AG04450 (cell line): ENCODE results near the gene QKI. TPM values are rescaled to one million over a fixed set of nuclear protein-coding genes. Genes with fewer than 3 reads are reported as not detected.
"Not testable (repeated sequence)": the region's sequence is repeated elsewhere in the genome, so short reads cannot be mapped to it uniquely, and the experiment has no call there.

ENCODE experiments used
- CTCF ChIA-PET: fragments of 300-600, 350-600 bp; formaldehyde crosslinking; extraction: SDS; loops from one replicate; lab custom pipeline; 2022; ENCODE audit warnings: antibody characterized with exemption, inconsistent platforms; lab: Charles Lee
- POLR2A ChIA-PET: fragments of 350-600 bp; formaldehyde crosslinking; extraction: SDS; loops from one replicate; lab custom pipeline; 2021; ENCODE audit warnings: antibody characterized with exemption, inconsistent platforms; lab: Yijun Ruan, JAX
- DNase-seq: peaks from one replicate; pipeline ENCODE4 v3.0.0-alpha.2; 2011; ENCODE audit warnings: low read depth, low spot score
- H3K27ac ChIP-seq: one replicate; pipeline ENCODE4 v1.5.1; 2012; ENCODE audit warnings: low read depth, low read length, control low read depth
- H3K27me3 ChIP-seq: one replicate; pipeline ENCODE4 v1.6.0; 2012; ENCODE audit warnings: low read length; ENCODE audit not compliant: control insufficient read depth, insufficient read depth
- H3K4me3 ChIP-seq: 2 replicates; pipeline ENCODE4 v1.5.1; 2011; ENCODE audit warnings: mild to moderate bottlenecking, low read depth, low read length, control low read depth
- H3K9me3 ChIP-seq: 2 replicates; pipeline ENCODE4 v1.5.1; 2012; ENCODE audit warnings: low read length; ENCODE audit not compliant: control insufficient read depth, insufficient read depth
- CTCF ChIP-seq: IDR thresholded peaks from 2 replicates; pipeline ENCODE4 v1.5.1; 2011; ENCODE audit warnings: low read depth, low read length, control low read depth, inconsistent platforms
- polyA plus RNA-seq: library from polyadenylated mRNA; depleted of rRNA; stranded (reverse); fragments of >200 nt; gene quantifications from 2 replicates; pipeline ENCODE4 v1.2.3, GENCODE V29; 2011

Gene QKI
- polyA plus RNA-seq, 1 experiment: 165 TPM

GRCh38 chr6:163427498-163428254 is 13.2 kb downstream of the QKI start:
- ChIA-PET POLR2A (no interaction called here), CTCF (interaction anchor here (0.7 to 4.3 kb wide), 13 partner anchors 8 to 536 kb away, joined by 3 to 34 read pairs (median 4); no protein-coding TSS in a partner anchor)
- H3K27ac ChIP-seq: no peak overlapping the region

GRCh38 chr6:163428373-163428772 is 13.9 kb downstream of the QKI start:
- no peak for TF ChIP-seq CTCF
- H3K4me3 ChIP-seq: no peak overlapping the region
- no peaks in the 10 kb centered on the region for H3K9me3 ChIP-seq
- H3K27me3 ChIP-seq: no peaks in the 10 kb centered on the region
- DNase-seq: no peak
- ChIA-PET CTCF (interaction anchor here (0.8 to 4.3 kb wide), 6 partner anchors 9 to 529 kb away, joined by 3 to 34 read pairs (median 4); no protein-coding TSS in a partner anchor), POLR2A (no interaction called here)
- H3K27ac ChIP-seq: no peak overlapping the region

More at GRCh38 chr6:163427498-163428254, 13.2 kb downstream of the QKI start:
- peak; percentile 44 for DNase-seq
- TF ChIP-seq CTCF: peak; percentile 48
- Histone ChIP-seq H3K27me3 (no peaks in the 10 kb centered on the region), H3K4me3 (no peak overlapping the region), H3K9me3 (no peaks in the 10 kb centered on the region)

GRCh38 chr6:163429858-163430448 is 15.4 kb downstream of the QKI start:
- no peaks in the 10 kb centered on the region for H3K27me3 ChIP-seq
- CTCF ChIA-PET: interaction anchor here (1.3 to 4.3 kb wide), 2 partner anchors 13 to 525 kb away, joined by 6 to 34 read pairs; no protein-coding TSS in a partner anchor

GRCh38 chr6:163432300-163432699 is 17.8 kb downstream of the QKI start:
- no peaks in the 10 kb centered on the region for H3K9me3 ChIP-seq
- H3K27me3 ChIP-seq: no peaks in the 10 kb centered on the region

More at GRCh38 chr6:163429858-163430448, 15.4 kb downstream of the QKI start:
- H3K9me3 ChIP-seq: no peaks in the 10 kb centered on the region
- TF ChIP-seq CTCF: no peak
- no peak for DNase-seq
- POLR2A ChIA-PET: no interaction called here
- H3K27ac ChIP-seq: no peak overlapping the region
- H3K4me3 ChIP-seq: no peak overlapping the region

GRCh38 chr6:163433486-163433885 is 19.0 kb downstream of the QKI start:
- POLR2A ChIA-PET, H3K27ac ChIP-seq, H3K27me3 ChIP-seq, H3K9me3 ChIP-seq, DNase-seq, H3K4me3 ChIP-seq: not testable (repeated sequence)
- CTCF ChIA-PET: interaction anchor here (1.3 kb wide), 1 partner anchor 16 kb away, joined by 3 read pairs; no protein-coding TSS in a partner anchor

More at GRCh38 chr6:163432300-163432699, 17.8 kb downstream of the QKI start:
- no peak for DNase-seq
- Histone ChIP-seq H3K4me3 (no peak overlapping the region), H3K27ac (no peak overlapping the region)
- CTCF ChIA-PET: no interaction called here
- POLR2A ChIA-PET: no interaction called here
- TF ChIP-seq CTCF: no peak
